Panc1 (cell line): ENCODE measurements around the gene CREBRF. TPM values are rescaled to one million over a fixed set of nuclear protein-coding genes. Genes with fewer than 3 reads are reported as not detected.

Experiments used
- ATAC-seq: fragments of 200-7000 bp; cut with Tn5 transposase; 2 replicates; pipeline ENCODE4 v1.9.1; 2020; ENCODE audit warnings: mild to moderate bottlenecking, moderate library complexity
- BruUV-seq: library from RNA; stranded (reverse); fragments of 400-500 nt; replicated peaks from 2 replicates; lab custom pipeline; 2021; lab: Mats Ljungman, UMichigan
- CTCF ChIA-PET: fragments of 300-600 bp; sonication (Branson Sonifier 250); formaldehyde crosslinking; loops from one replicate; lab custom pipeline; 2022; ENCODE audit warnings: antibody characterized with exemption; lab: Charles Lee
- POLR2A ChIA-PET: fragments of 300-600 bp; sonication (Branson Sonifier 250); formaldehyde crosslinking; loops from one replicate; lab custom pipeline; 2022; ENCODE audit warnings: antibody characterized with exemption; lab: Charles Lee
- DNase-seq: peaks from one replicate; pipeline ENCODE4 v3.0.0-alpha.2; 2010; ENCODE audit warnings: low read depth, low spot score
- H3K27ac ChIP-seq: 2 replicates; pipeline ENCODE4 v1.5.1; 2011; ENCODE audit warnings: mild to moderate bottlenecking, low read length, inconsistent platforms
- H3K27me3 ChIP-seq: fragments of 200-500 bp; sonication (Bioruptor generic); 2 replicates; pipeline ENCODE4 v1.6.0; 2014; ENCODE audit warnings: low read length, inconsistent platforms; ENCODE audit not compliant: control insufficient read depth, insufficient read depth
- H3K36me3 ChIP-seq: fragments of 200-500 bp; sonication (Bioruptor generic); 2 replicates; pipeline ENCODE4 v1.5.1; 2014; ENCODE audit warnings: inconsistent platforms, mild to moderate bottlenecking, low read length, moderate library complexity; ENCODE audit not compliant: control insufficient read depth, insufficient read depth
- H3K4me1 ChIP-seq: 2 replicates; pipeline ENCODE4 v1.5.1; 2011; ENCODE audit warnings: inconsistent platforms, mild to moderate bottlenecking, low read length, moderate library complexity; ENCODE audit not compliant: control insufficient read depth, insufficient read depth
- H3K4me3 ChIP-seq, 2 experiments: 2 replicates each; pipeline ENCODE4 v1.5.1; 2011 to 2012; ENCODE audit warnings: low read depth in 2 of 2, low read length in 2 of 2, mild to moderate bottlenecking in 2 of 2, inconsistent platforms in 1 of 2, moderate library complexity in 1 of 2
- H3K9me3 ChIP-seq: fragments of 200-500 bp; sonication (Bioruptor generic); 2 replicates; pipeline ENCODE4 v1.5.1; 2014; ENCODE audit warnings: low read depth, mild to moderate bottlenecking, inconsistent platforms, low read length, moderate library complexity; ENCODE audit not compliant: control insufficient read depth, insufficient read depth
- POLR2AphosphoS5 ChIP-seq: IDR thresholded peaks from 2 replicates; pipeline ENCODE4 v1.6.1; 2012; ENCODE audit warnings: mild to moderate bottlenecking, low read depth, low read length, moderate library complexity
- SIN3A ChIP-seq: IDR thresholded peaks from 2 replicates; pipeline ENCODE4 v1.6.1; 2012; ENCODE audit warnings: low read depth, mild to moderate bottlenecking, low read length, moderate library complexity, borderline replicate concordance; ENCODE audit not compliant: insufficient read depth
- TCF7L2 ChIP-seq: IDR thresholded peaks from 2 replicates; pipeline ENCODE4 v1.6.1; 2011; ENCODE audit warnings: mild to moderate bottlenecking, low read depth, low read length, inconsistent platforms
- in situ Hi-C: cut with HindIII; loops from 2 replicates; pipeline ENCODE4 v1.10.0; 2016; ENCODE audit warnings: low sequenced_read_pairs, low pct_unique_long_range_greater_than_20kb
- intact Hi-C: fragments of 100-400 bp; cut with micrococcal nuclease; formaldehyde crosslinking; loops from one replicate; pipeline ENCODE4 v1.10.0; 2022; ENCODE audit not compliant: unreplicated experiment
- total RNA-seq: library from RNA; stranded (reverse); gene quantifications from one replicate; pipeline ENCODE4 v1.2.1, GENCODE V29; 2021; ENCODE audit not compliant: unreplicated experiment
- TF ChIP-seq, protein P1 (sequence below), 2 experiments: IDR thresholded peaks; 2 replicates each; pipeline ENCODE4 v1.6.1; 2011 to 2012; ENCODE audit warnings: low read depth in 2 of 2, control low read depth in 1 of 2, low read length in 1 of 2, mild to moderate bottlenecking in 1 of 2, moderate library complexity in 1 of 2; ENCODE audit not compliant: insufficient read depth in 1 of 2
- TF ChIP-seq, protein P2 (sequence below): fragments of 450-650 bp; IDR thresholded peaks from 2 replicates; pipeline ENCODE4 v1.5.1; 2017; ENCODE audit warnings: mild to moderate bottlenecking

CREBRF gene
- total RNA-seq, 1 experiment from 2014 or later = 9.0 TPM

DNA sequence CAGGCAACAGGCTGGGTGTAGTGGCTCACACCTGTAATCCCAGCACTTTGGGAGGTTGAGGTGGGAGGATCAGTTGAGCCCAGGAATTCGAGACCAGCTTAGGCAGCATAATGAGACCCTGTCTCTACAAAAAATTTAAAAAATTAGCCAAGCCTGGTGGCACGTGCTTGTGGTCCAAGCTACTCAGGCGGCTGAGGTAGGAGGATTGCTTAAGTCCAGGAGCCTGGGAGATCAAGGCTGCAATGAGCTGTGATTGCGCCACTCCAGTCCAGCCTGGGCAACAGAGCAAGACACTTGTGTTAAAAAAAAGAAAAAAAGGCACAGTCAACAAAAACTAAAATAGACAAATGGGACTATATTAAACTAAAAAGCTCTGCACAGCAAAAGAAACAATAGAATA lies 43.3 kb upstream of the CREBRF start:
- H3K27me3 ChIP-seq = no peaks in the 10 kb centered on the region
- TF ChIP-seq TCF7L2 (no peak), POLR2AphosphoS5 (no peak)
- TF ChIP-seq, protein P1, sequence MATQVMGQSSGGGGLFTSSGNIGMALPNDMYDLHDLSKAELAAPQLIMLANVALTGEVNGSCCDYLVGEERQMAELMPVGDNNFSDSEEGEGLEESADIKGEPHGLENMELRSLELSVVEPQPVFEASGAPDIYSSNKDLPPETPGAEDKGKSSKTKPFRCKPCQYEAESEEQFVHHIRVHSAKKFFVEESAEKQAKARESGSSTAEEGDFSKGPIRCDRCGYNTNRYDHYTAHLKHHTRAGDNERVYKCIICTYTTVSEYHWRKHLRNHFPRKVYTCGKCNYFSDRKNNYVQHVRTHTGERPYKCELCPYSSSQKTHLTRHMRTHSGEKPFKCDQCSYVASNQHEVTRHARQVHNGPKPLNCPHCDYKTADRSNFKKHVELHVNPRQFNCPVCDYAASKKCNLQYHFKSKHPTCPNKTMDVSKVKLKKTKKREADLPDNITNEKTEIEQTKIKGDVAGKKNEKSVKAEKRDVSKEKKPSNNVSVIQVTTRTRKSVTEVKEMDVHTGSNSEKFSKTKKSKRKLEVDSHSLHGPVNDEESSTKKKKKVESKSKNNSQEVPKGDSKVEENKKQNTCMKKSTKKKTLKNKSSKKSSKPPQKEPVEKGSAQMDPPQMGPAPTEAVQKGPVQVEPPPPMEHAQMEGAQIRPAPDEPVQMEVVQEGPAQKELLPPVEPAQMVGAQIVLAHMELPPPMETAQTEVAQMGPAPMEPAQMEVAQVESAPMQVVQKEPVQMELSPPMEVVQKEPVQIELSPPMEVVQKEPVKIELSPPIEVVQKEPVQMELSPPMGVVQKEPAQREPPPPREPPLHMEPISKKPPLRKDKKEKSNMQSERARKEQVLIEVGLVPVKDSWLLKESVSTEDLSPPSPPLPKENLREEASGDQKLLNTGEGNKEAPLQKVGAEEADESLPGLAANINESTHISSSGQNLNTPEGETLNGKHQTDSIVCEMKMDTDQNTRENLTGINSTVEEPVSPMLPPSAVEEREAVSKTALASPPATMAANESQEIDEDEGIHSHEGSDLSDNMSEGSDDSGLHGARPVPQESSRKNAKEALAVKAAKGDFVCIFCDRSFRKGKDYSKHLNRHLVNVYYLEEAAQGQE (IDR thresholded peaks at IDR 0.05; ENCODE audit: insufficient read depth in 1 of 2, low read depth in 2 of 2, low read length in 1 of 2) = no peak
- H3K4me3 ChIP-seq = no peak overlapping the region
- peaks cover 25% of the 10 kb centered on the region for H3K4me1 ChIP-seq
- ChIA-PET CTCF (interaction anchor here (0.6 kb wide), 2 partner anchors 34 to 269 kb away, joined by 3 to 4 read pairs; no protein-coding TSS in a partner anchor), POLR2A (interaction anchor here (0.6 kb wide), 1 partner anchor 88 kb away, joined by 3 read pairs; no protein-coding TSS in a partner anchor)
- BruUV-seq = no TSS peak
- H3K9me3 ChIP-seq = no peaks in the 10 kb centered on the region
- DNase-seq (no peak), ATAC-seq (no peak)
- in situ Hi-C loops = no loop called here
- no peaks in the 10 kb centered on the region for H3K36me3 ChIP-seq
- intact Hi-C loops = no loop called here
- no peak overlapping the region for H3K27ac ChIP-seq

- peaks cover 25% of the 10 kb centered on the region for H3K4me1 ChIP-seq
- CTCF ChIA-PET = no interaction called here
- in situ Hi-C loops (no loop called here), intact Hi-C loops (no loop called here)
- H3K36me3 ChIP-seq = no peaks in the 10 kb centered on the region
- no peak overlapping the region for H3K4me3 ChIP-seq
- ATAC-seq (no peak), DNase-seq (no peak)
- 0 out of 2 replicates have a peak overlapping the region, but pooled peaks have one; percentile 15 for H3K27ac ChIP-seq
- no peaks in the 10 kb centered on the region for H3K27me3 ChIP-seq
- TF ChIP-seq, protein P2, sequence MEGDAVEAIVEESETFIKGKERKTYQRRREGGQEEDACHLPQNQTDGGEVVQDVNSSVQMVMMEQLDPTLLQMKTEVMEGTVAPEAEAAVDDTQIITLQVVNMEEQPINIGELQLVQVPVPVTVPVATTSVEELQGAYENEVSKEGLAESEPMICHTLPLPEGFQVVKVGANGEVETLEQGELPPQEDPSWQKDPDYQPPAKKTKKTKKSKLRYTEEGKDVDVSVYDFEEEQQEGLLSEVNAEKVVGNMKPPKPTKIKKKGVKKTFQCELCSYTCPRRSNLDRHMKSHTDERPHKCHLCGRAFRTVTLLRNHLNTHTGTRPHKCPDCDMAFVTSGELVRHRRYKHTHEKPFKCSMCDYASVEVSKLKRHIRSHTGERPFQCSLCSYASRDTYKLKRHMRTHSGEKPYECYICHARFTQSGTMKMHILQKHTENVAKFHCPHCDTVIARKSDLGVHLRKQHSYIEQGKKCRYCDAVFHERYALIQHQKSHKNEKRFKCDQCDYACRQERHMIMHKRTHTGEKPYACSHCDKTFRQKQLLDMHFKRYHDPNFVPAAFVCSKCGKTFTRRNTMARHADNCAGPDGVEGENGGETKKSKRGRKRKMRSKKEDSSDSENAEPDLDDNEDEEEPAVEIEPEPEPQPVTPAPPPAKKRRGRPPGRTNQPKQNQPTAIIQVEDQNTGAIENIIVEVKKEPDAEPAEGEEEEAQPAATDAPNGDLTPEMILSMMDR = no peak
- no peak for TF ChIP-seq POLR2AphosphoS5
- TF ChIP-seq, protein P1 (IDR thresholded peaks at IDR 0.05; ENCODE audit: insufficient read depth in 1 of 2, low read depth in 2 of 2, low read length in 1 of 2) = no peak
- no peak for TF ChIP-seq TCF7L2
- no peak for TF ChIP-seq SIN3A
- H3K9me3 ChIP-seq = no peaks in the 10 kb centered on the region
- no TSS peak for BruUV-seq
- POLR2A ChIA-PET = no interaction called here
Measured at GRCh38 chr5:173014671-173015070, 41.5 kb upstream of the CREBRF start.
